MCF 10A (cell line): ENCODE measurements around the gene PGA3. TPM values are rescaled to one million over a fixed set of nuclear protein-coding genes. Genes with fewer than 3 reads are reported as not detected.
"Not testable (repeated sequence)": the region's sequence is repeated elsewhere in the genome, so short reads cannot be mapped to it uniquely, and the experiment has no call there.

Source experiments
- BruUV-seq: library from RNA; stranded (reverse); fragments of 400-500 nt; replicated peaks from 2 replicates; lab custom pipeline; 2021; lab: Mats Ljungman, UMichigan
- CTCF ChIA-PET: fragments of 300-600 bp; sonication (Branson Sonifier 250); formaldehyde crosslinking; extraction: SDS; loops from one replicate; lab custom pipeline; 2021; ENCODE audit warnings: antibody characterized with exemption, inconsistent platforms; lab: Yijun Ruan, JAX
- POLR2A ChIA-PET: fragments of 300-600, 350-650 bp; sonication (Branson Sonifier 250); formaldehyde crosslinking; extraction: SDS; loops from one replicate; lab custom pipeline; 2020; ENCODE audit warnings: antibody characterized with exemption, inconsistent platforms; lab: Yijun Ruan, JAX
- DNase-seq: peaks from one replicate; pipeline ENCODE4 v3.0.0-alpha.2; 2018; ENCODE audit not compliant: unreplicated experiment
- H3K27ac Mint-ChIP-seq: one replicate; pipeline ENCODE4 v1.8.0; 2022; ENCODE audit warnings: mild to moderate bottlenecking, low read depth, mixed read lengths; ENCODE audit not compliant: unreplicated experiment
- H3K27me3 Mint-ChIP-seq: one replicate; pipeline ENCODE4 v1.8.0; 2022; ENCODE audit warnings: mixed read lengths; ENCODE audit not compliant: insufficient read depth, unreplicated experiment
- H3K36me3 Mint-ChIP-seq: one replicate; pipeline ENCODE4 v1.8.0; 2022; ENCODE audit warnings: mild to moderate bottlenecking, moderate library complexity, mixed read lengths; ENCODE audit not compliant: insufficient read depth, unreplicated experiment
- H3K4me1 Mint-ChIP-seq: one replicate; pipeline ENCODE4 v1.8.0; 2022; ENCODE audit warnings: mixed read lengths; ENCODE audit not compliant: insufficient read depth, unreplicated experiment
- H3K4me3 Mint-ChIP-seq: one replicate; pipeline ENCODE4 v1.8.0; 2022; ENCODE audit warnings: mild to moderate bottlenecking, moderate library complexity, mixed read lengths; ENCODE audit not compliant: unreplicated experiment
- H3K9me3 Mint-ChIP-seq: one replicate; pipeline ENCODE4 v1.8.0; 2022; ENCODE audit warnings: mixed read lengths; ENCODE audit not compliant: unreplicated experiment
- intact Hi-C: fragments of 100-400 bp; cut with micrococcal nuclease; formaldehyde crosslinking; loops from 2 replicates; pipeline ENCODE4 v1.14.1; 2022
- total RNA-seq: library from RNA; stranded (reverse); gene quantifications from 2 replicates; pipeline ENCODE4 v1.2.3, GENCODE V29; 2022
- TF ChIP-seq, protein P1 (sequence below): fragments of 200-600 bp; IDR thresholded peaks from one replicate; pipeline ENCODE4 v1.8.0; 2022; ENCODE audit warnings: antibody characterized with exemption, mild to moderate bottlenecking; ENCODE audit not compliant: unreplicated experiment

PGA3 gene
- total RNA-seq, 1 experiment from 2014 or later = not detected

DNA sequence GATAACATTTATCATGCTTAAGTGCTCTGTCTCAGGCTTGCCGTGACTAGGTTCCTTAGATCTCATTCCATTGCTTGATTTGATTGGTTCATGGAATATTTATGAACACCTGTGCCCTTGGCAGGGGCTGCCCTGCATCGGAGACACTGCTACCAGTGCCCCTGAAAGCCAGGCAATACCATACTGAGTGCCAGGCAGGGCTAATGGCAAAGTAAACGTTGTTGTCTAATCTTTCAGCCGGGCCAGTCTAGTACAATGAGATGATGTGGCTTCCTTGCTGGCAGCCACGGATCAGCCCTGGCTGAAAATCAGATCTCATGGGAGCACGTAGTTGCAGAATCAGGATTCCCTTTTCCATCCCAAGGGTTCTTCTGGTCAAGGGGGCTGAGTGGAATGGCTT lies 5.0 kb upstream of the PGA3 start:
- Mint-ChIP-seq H3K36me3 (no peaks in the 10 kb centered on the region), H3K9me3 (no peaks in the 10 kb centered on the region), H3K27ac (no peak overlapping the region), H3K27me3 (peaks cover 72% of the 10 kb centered on the region), H3K4me1 (no peaks in the 10 kb centered on the region), H3K4me3 (no peak overlapping the region)
- intact Hi-C loops = no loop called here
- no peak for DNase-seq
- POLR2A ChIA-PET = no interaction called here
- TF ChIP-seq, protein P1, sequence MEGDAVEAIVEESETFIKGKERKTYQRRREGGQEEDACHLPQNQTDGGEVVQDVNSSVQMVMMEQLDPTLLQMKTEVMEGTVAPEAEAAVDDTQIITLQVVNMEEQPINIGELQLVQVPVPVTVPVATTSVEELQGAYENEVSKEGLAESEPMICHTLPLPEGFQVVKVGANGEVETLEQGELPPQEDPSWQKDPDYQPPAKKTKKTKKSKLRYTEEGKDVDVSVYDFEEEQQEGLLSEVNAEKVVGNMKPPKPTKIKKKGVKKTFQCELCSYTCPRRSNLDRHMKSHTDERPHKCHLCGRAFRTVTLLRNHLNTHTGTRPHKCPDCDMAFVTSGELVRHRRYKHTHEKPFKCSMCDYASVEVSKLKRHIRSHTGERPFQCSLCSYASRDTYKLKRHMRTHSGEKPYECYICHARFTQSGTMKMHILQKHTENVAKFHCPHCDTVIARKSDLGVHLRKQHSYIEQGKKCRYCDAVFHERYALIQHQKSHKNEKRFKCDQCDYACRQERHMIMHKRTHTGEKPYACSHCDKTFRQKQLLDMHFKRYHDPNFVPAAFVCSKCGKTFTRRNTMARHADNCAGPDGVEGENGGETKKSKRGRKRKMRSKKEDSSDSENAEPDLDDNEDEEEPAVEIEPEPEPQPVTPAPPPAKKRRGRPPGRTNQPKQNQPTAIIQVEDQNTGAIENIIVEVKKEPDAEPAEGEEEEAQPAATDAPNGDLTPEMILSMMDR = no peak
- CTCF ChIA-PET = interaction anchor here (1.1 kb wide), 1 partner anchor 39 kb away, joined by 3 read pairs; no protein-coding TSS in a partner anchor
- BruUV-seq = no TSS peak

GRCh38 chr11:61198948-61199523 lies 4.3 kb upstream of the PGA3 start:
- Mint-ChIP-seq H3K27me3 (peaks cover 73% of the 10 kb centered on the region), H3K4me1 (no peaks in the 10 kb centered on the region), H3K9me3 (no peaks in the 10 kb centered on the region), H3K27ac (no peak overlapping the region), H3K4me3 (no peak overlapping the region), H3K36me3 (no peaks in the 10 kb centered on the region)
- ChIA-PET CTCF (interaction anchor here (1.1 kb wide), 1 partner anchor 40 kb away, joined by 3 read pairs; no protein-coding TSS in a partner anchor), POLR2A (no interaction called here)
- TF ChIP-seq, protein P1 = no peak
- intact Hi-C loops = no loop called here
- DNase-seq = no peak
- BruUV-seq = no TSS peak

GRCh38 chr11:61201476-61201875 lies 1.8 kb upstream of the PGA3 start:
- TF ChIP-seq, protein P1 = no peak
- Mint-ChIP-seq H3K27ac (no peak overlapping the region), H3K4me3 (no peak overlapping the region), H3K9me3 (no peaks in the 10 kb centered on the region), H3K4me1 (no peaks in the 10 kb centered on the region), H3K36me3 (no peaks in the 10 kb centered on the region), H3K27me3 (peaks cover 66% of the 10 kb centered on the region)
- BruUV-seq = no TSS peak
- intact Hi-C loops = no loop called here
- ChIA-PET CTCF (interaction anchor here (0.6 to 1.0 kb wide), 2 partner anchors 14 to 937 kb away, joined by 3 to 5 read pairs; no protein-coding TSS in a partner anchor), POLR2A (no interaction called here)
- DNase-seq = no peak

- POLR2A ChIA-PET, intact Hi-C loops, H3K4me1 Mint-ChIP-seq, H3K9me3 Mint-ChIP-seq, DNase-seq, H3K27ac Mint-ChIP-seq, CTCF ChIA-PET, H3K36me3 Mint-ChIP-seq, BruUV-seq, H3K4me3 Mint-ChIP-seq: not testable (repeated sequence)
- H3K27me3 Mint-ChIP-seq = peaks cover 54% of the 10 kb centered on the region
Measured at GRCh38 chr11:61203873-61204272, 558 bp downstream of the PGA3 start.

DNA sequence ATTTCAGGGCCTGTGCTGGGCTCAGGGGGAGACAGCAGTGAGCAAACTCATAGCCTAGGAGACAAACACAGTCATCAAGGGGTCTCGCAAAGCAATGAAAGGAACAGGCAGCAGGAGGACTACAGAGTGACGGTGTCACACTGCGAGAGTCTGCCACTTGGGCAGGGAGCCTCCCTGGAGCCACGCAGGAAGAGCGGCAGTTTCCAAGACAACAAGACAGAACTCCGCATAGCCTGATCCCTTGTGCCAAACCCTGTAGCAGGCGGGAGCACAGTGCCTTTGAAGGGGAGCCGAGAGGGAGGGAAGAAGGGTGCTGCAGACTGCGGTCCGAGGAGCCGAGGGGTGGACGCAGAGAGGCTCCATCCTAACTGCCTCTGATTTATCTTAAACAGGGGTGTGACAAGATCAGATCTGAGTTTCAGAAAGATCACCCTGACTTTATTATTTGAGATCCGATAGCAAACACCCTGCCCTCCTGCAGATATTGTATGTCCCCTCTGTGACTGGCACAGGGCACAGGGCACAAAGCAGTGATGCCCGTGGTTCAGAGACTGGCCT lies 1.3 kb downstream of the PGA3 start:
- CTCF ChIA-PET = interaction anchor here (0.6 kb wide), 1 partner anchor 457 kb away, joined by 3 read pairs; no protein-coding TSS in a partner anchor
- H3K36me3 Mint-ChIP-seq, BruUV-seq, intact Hi-C loops, POLR2A ChIA-PET, H3K4me3 Mint-ChIP-seq, H3K27ac Mint-ChIP-seq, H3K4me1 Mint-ChIP-seq, H3K9me3 Mint-ChIP-seq, DNase-seq: not testable (repeated sequence)
- H3K27me3 Mint-ChIP-seq = peaks cover 54% of the 10 kb centered on the region

- POLR2A ChIA-PET, H3K36me3 Mint-ChIP-seq, DNase-seq, H3K4me3 Mint-ChIP-seq, intact Hi-C loops, H3K27ac Mint-ChIP-seq, CTCF ChIA-PET, H3K4me1 Mint-ChIP-seq, H3K9me3 Mint-ChIP-seq, BruUV-seq: not testable (repeated sequence)
- H3K27me3 Mint-ChIP-seq = peaks cover 41% of the 10 kb centered on the region
Measured at GRCh38 chr11:61207636-61208310, 4.5 kb downstream of the PGA3 start.
